ENCODE data around the gene KCNMA1.

The KCNMA1 gene

GRCh38 chr10:76839276-76839675, 798.3 kb downstream of the KCNMA1 start:
- Mint-ChIP-seq H3K4me1 (no peaks in the 10 kb centered on the region), H3K27me3 (no peaks in the 10 kb centered on the region), H3K4me3 (no peak overlapping the region), H3K27ac (no peak overlapping the region), H3K9me3 (no peaks in the 10 kb centered on the region), H3K36me3 (no peaks in the 10 kb centered on the region)
- ATAC-seq: no peak

- Mint-ChIP-seq H3K36me3 (no peaks in the 10 kb centered on the region), H3K27ac (no peak overlapping the region), H3K4me3 (no peak overlapping the region), H3K4me1 (no peaks in the 10 kb centered on the region), H3K27me3 (no peaks in the 10 kb centered on the region), H3K9me3 (peaks cover 8% of the 10 kb centered on the region)
- no peak for ATAC-seq
Observed at GRCh38 chr10:76830218-76830617, 807.4 kb downstream of the KCNMA1 start.

GRCh38 chr10:76829724-76830123, 807.9 kb downstream of the KCNMA1 start:
- H3K27ac Mint-ChIP-seq: no peak overlapping the region
- no peaks in the 10 kb centered on the region for H3K36me3 Mint-ChIP-seq
- H3K4me1 Mint-ChIP-seq: no peaks in the 10 kb centered on the region
- no peaks in the 10 kb centered on the region for H3K27me3 Mint-ChIP-seq
- no peak for ATAC-seq
- no peak overlapping the region for H3K4me3 Mint-ChIP-seq
- peaks cover 8% of the 10 kb centered on the region for H3K9me3 Mint-ChIP-seq
